Upper lobe of left lung (tissue), 6 donors: Measurements from ENCODE around the gene RHEB. TPM values are rescaled to one million over a fixed set of nuclear protein-coding genes. Genes with fewer than 3 reads are reported as not detected.
A peak's percentile ranks its signal among the peaks of the same experiment; 100 is the strongest.

Experiments
- ATAC-seq, 2 donors: fragments of 200-7000 bp; cut with Tn5 transposase; one replicate each; pipeline ENCODE4 v1.9.1; 2022; ENCODE audit warnings: mild to moderate bottlenecking in 2 of 2, moderate library complexity in 2 of 2; ENCODE audit not compliant: low FRiP score in 2 of 2
- DNase-seq, 2 donors: peaks; one replicate each; pipeline ENCODE4 v3.0.0-alpha.2; 2019 to 2020
- H3K27ac ChIP-seq, 4 donors: fragments of 200-600 bp; sonication (generic); one replicate each; pipeline ENCODE4 v1.5.1; 2016 to 2019
- H3K27me3 ChIP-seq, 4 donors: fragments of 200-600 bp; sonication (generic); one replicate each; pipeline ENCODE4 v1.5.1; 2017 to 2019
- H3K36me3 ChIP-seq, 4 donors: fragments of 200-600 bp; sonication (generic); one replicate each; pipeline ENCODE4 v1.5.1; 2016 to 2019
- H3K4me1 ChIP-seq, 4 donors: fragments of 200-600 bp; sonication (generic); one replicate each; pipeline ENCODE4 v1.5.1; 2018 to 2019
- H3K4me3 ChIP-seq, 4 donors: fragments of 200-600 bp; sonication (generic); one replicate each; pipeline ENCODE4 v1.5.1; 2017 to 2019; ENCODE audit warnings: mild to moderate bottlenecking in 2 of 4, moderate library complexity in 1 of 4
- H3K9me3 ChIP-seq, 4 donors: fragments of 200-600 bp; sonication (generic); one replicate each; pipeline ENCODE4 v1.5.1; 2018 to 2019
- EP300 ChIP-seq, 4 donors: sonication (generic); formaldehyde crosslinking; IDR thresholded peaks; one replicate each; pipeline ENCODE4 v1.5.1; 2017; ENCODE audit warnings: antibody characterized with exemption in 4 of 4, control low read depth in 2 of 4
- POLR2A ChIP-seq, 4 donors: fragments of 450-650 bp; IDR thresholded peaks; one replicate each; pipeline ENCODE4 v1.5.1; 2016 to 2017; ENCODE audit warnings: antibody characterized with exemption in 4 of 4, mild to moderate bottlenecking in 2 of 4
- POLR2AphosphoS5 ChIP-seq, 2 donors: sonication (generic); formaldehyde crosslinking; IDR thresholded peaks; one replicate each; pipeline ENCODE4 v1.5.1; 2017; ENCODE audit warnings: antibody characterized with exemption in 2 of 2
- whole genome bisulfite sequencing, 2 donors: methylation state at CpG; one replicate each; pipeline ENCODE4 v1.1.5; 2017 to 2018; 5-methylcytosine and 5-hydroxymethylcytosine counted together
- total RNA-seq, 6 donors: library from RNA; depleted of rRNA in 4 of 6; stranded (reverse); fragments of >200 nt in 4 of 6; gene quantifications; one replicate each; pipeline versions ENCODE4 v1.1.0 to v1.2.1, GENCODE V29; 2016 to 2021
- TF ChIP-seq, protein P1 (sequence below), 6 experiments: fragments of 450-650 bp in 4 of 6; fragments of 200-600 bp in 2 of 6; sonication (generic) in 2 of 6; IDR thresholded peaks; one replicate each; pipeline ENCODE4 v1.5.1; 2016 to 2019; ENCODE audit warnings: antibody characterized with exemption in 6 of 6
- donor health status: DM: no; HTN: no; CAD: no; lungs with moderate emphysema.
- donor health status: DM: no; HTN: yes; CAD: no; lungs with severe emphysema.

Gene RHEB
- total RNA-seq, 6 donors from 2014 or later: 63.0 to 105 (median 93.4) TPM

DNA sequence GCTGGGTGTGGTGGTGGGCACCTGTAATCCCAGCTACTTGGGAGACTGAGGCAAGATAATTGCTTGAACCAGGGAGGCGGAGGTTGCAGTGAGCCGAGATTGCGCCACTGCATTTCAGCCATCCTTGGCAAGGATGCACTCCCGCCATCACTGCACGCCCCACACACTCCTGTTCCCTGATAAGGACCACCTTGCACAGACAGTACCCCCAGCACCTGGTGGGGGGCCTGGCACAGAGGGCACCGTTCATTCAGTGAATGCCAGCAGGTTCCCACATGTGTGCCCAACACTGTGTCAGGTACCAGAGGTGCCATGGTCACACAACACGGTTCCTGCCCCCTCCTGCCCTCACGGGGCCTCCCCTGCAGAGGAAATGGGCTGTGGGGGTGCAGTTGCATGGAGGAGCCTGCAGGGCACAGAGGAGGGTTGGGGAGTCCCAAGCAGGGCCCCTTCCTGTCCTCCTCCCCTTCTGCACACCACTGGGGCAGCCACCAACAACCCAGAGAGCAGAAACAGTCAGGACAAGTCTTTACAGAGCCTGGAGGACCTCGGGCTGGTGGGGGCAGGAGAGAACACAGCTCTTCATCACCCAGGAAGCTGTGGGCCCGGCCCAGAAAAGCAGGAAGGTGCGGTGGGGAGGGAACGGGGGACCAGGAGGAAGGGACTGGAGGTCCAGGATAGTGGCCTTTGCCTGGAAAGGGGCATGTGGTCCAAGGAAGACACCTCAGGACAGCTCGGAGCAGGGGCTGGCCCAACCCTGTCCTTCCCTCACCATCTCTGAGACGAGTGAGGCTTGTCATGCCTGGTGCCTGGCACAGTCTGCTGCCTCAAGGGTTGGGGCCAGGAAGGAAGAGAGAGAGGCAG, 86.8 kb downstream of the RHEB start:
- TF ChIP-seq POLR2AphosphoS5 (IDR thresholded peaks at IDR 0.05) (no peak), POLR2A (IDR thresholded peaks at IDR 0.05) (no peak)
- TF ChIP-seq, protein P1, sequence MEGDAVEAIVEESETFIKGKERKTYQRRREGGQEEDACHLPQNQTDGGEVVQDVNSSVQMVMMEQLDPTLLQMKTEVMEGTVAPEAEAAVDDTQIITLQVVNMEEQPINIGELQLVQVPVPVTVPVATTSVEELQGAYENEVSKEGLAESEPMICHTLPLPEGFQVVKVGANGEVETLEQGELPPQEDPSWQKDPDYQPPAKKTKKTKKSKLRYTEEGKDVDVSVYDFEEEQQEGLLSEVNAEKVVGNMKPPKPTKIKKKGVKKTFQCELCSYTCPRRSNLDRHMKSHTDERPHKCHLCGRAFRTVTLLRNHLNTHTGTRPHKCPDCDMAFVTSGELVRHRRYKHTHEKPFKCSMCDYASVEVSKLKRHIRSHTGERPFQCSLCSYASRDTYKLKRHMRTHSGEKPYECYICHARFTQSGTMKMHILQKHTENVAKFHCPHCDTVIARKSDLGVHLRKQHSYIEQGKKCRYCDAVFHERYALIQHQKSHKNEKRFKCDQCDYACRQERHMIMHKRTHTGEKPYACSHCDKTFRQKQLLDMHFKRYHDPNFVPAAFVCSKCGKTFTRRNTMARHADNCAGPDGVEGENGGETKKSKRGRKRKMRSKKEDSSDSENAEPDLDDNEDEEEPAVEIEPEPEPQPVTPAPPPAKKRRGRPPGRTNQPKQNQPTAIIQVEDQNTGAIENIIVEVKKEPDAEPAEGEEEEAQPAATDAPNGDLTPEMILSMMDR (IDR thresholded peaks at IDR 0.05): peak in 2 of 6 experiments; percentile 9 to 22
- Histone ChIP-seq H3K4me3 (no peak overlapping the region), H3K27me3 (no peaks in the 10 kb centered on the region), H3K27ac (no peak overlapping the region), H3K36me3 (no peaks in the 10 kb centered on the region), H3K4me1 (peaks cover 14 to 25% (median 19%) of the 10 kb centered on the region in 4 donors), H3K9me3 (no peaks in the 10 kb centered on the region)
- ATAC-seq (no peak), DNase-seq (peak in 1 of 2 donors; percentile 41)
- WGBS, 2 donors: 61 to 65% methylated on average over 12 of the region's 14 CpGs

DNA sequence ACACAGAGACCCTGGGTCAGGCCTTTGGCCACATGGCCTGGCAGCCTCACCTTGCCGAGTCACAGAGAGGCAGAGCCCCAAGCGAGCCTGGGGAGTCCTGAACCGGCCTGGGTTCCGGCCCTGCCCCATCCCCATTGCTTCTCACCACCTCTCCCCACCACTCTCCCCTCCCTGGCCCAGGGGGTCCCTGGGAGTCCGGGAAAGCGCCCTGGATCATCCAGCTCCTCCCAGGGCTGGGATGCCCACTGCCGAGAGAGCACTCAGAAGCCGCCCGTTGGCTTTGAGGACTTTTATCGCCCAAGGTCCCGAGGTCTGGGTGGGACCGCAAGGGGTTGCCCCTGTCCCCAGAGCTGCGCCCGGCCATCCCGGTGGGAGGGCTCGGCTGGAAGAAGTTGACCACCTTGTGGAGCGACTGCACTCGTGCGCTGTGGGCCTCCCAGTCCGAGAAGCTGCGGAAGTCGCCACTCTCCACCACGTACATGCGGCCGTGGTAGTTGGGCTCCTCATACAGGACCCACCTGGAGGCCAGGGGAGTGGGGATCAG, 87.9 kb downstream of the RHEB start:
- Histone ChIP-seq H3K36me3 (no peaks in the 10 kb centered on the region), H3K4me3 (no peak overlapping the region), H3K9me3 (no peaks in the 10 kb centered on the region), H3K4me1 (peaks cover 22 to 35% (median 29%) of the 10 kb centered on the region in 4 donors), H3K27me3 (no peaks in the 10 kb centered on the region), H3K27ac (no peak overlapping the region)
- TF ChIP-seq EP300 (IDR thresholded peaks at IDR 0.05) (no peak), POLR2A (IDR thresholded peaks at IDR 0.05) (no peak), POLR2AphosphoS5 (IDR thresholded peaks at IDR 0.05) (no peak)
- TF ChIP-seq, protein P1 (IDR thresholded peaks at IDR 0.05): no peak
- WGBS, 2 donors: 94 to 95% methylated on average over 6 to 25 of the region's 25 CpGs
- ATAC-seq: no peak
- DNase-seq: peak in 1 of 2 donors; percentile 72

- no peak for ATAC-seq
- no peaks in the 10 kb centered on the region for H3K36me3 ChIP-seq
- TF ChIP-seq POLR2A (IDR thresholded peaks at IDR 0.05): no peak
- TF ChIP-seq POLR2AphosphoS5 (IDR thresholded peaks at IDR 0.05): no peak
- TF ChIP-seq, protein P1 (IDR thresholded peaks at IDR 0.05): no peak
- TF ChIP-seq EP300 (IDR thresholded peaks at IDR 0.05): no peak
These were observed 88.4 kb downstream of the RHEB start for GRCh38 chr7:151431281-151431767.

GRCh38 chr7:151430391-151431205, 89.1 kb downstream of the RHEB start:
- ATAC-seq (no peak), DNase-seq (peak in 1 of 2 donors; percentile 24)
- peak overlapping the region in 1 of 4 donors; percentile 61 for H3K27ac ChIP-seq
- 89 to 96% methylated on average over 13 to 16 of the region's 16 CpGs for WGBS, 2 donors
- H3K4me3 ChIP-seq: no peak overlapping the region
- TF ChIP-seq POLR2A (IDR thresholded peaks at IDR 0.05) (no peak), POLR2AphosphoS5 (IDR thresholded peaks at IDR 0.05) (no peak), EP300 (IDR thresholded peaks at IDR 0.05) (no peak)
- TF ChIP-seq, protein P1 (IDR thresholded peaks at IDR 0.05): no peak
- H3K36me3 ChIP-seq: no peaks in the 10 kb centered on the region
- H3K27me3 ChIP-seq: no peaks in the 10 kb centered on the region
- H3K9me3 ChIP-seq: no peaks in the 10 kb centered on the region
- peaks cover 22 to 45% (median 34%) of the 10 kb centered on the region in 4 donors for H3K4me1 ChIP-seq

More at GRCh38 chr7:151431281-151431767, 88.4 kb downstream of the RHEB start:
- peak in 1 of 2 donors; percentile 30 for DNase-seq
- Histone ChIP-seq H3K27me3 (no peaks in the 10 kb centered on the region), H3K27ac (no peak overlapping the region), H3K4me3 (no peak overlapping the region), H3K9me3 (no peaks in the 10 kb centered on the region), H3K4me1 (peaks cover 22 to 40% (median 32%) of the 10 kb centered on the region in 4 donors)
- 90 to 96% methylated on average over 3 to 13 of the region's 13 CpGs for WGBS, 2 donors
